K562 (cell line): ENCODE data around the gene DNAJB12. TPM values are rescaled to one million over a fixed set of nuclear protein-coding genes. Genes with fewer than 3 reads are reported as not detected.
A peak's percentile ranks its signal among the peaks of the same experiment; 100 is the strongest.

ENCODE experiments used
- COPS2 ChIP-seq: fragments of 450-650 bp; conservative IDR thresholded peaks from 2 replicates; pipeline ENCODE4 v1.6.1; 2016; ENCODE audit warnings: mild to moderate bottlenecking, moderate library complexity
- DIDO1 ChIP-seq: fragments of 450-650 bp; IDR thresholded peaks from 2 replicates; pipeline ENCODE4 v1.6.1; 2016; ENCODE audit warnings: low read depth, missing biosample characterization, missing genetic modification characterization
- HDAC2 ChIP-seq: fragments of 450-650 bp; IDR thresholded peaks from 2 replicates; pipeline ENCODE4 v1.6.1; 2016; ENCODE audit warnings: mild to moderate bottlenecking
- HSF4 ChIP-seq: fragments of 250-450 bp; sonication (Bioruptor Pico); IDR thresholded peaks from 2 replicates; pipeline ENCODE4 v2.1.2; 2022; ENCODE audit warnings: mild to moderate bottlenecking, moderate library complexity, borderline replicate concordance
- IRF2 ChIP-seq: sonication (generic); formaldehyde crosslinking; IDR thresholded peaks from 2 replicates; pipeline ENCODE4 v1.8.1; 2022; ENCODE audit warnings: mild to moderate bottlenecking, missing genetic modification reagents
- LARP7 ChIP-seq: fragments of 450-650 bp; IDR thresholded peaks from 2 replicates; pipeline ENCODE4 v1.6.1; 2016
- MAX ChIP-seq: sonication (generic); formaldehyde crosslinking; IDR thresholded peaks from 2 replicates; pipeline ENCODE4 v1.9.0; 2022; ENCODE audit warnings: mild to moderate bottlenecking, missing genetic modification reagents
- PTRF ChIP-seq: fragments of 450-650 bp; IDR thresholded peaks from 2 replicates; pipeline ENCODE4 v1.6.1; 2016; ENCODE audit warnings: mild to moderate bottlenecking, missing genetic modification characterization, missing compliant biosample characterization
- PTTG1 ChIP-seq: fragments of 450-650 bp; IDR thresholded peaks from 2 replicates; pipeline ENCODE4 v1.6.1; 2016; ENCODE audit warnings: low read depth, mild to moderate bottlenecking, missing genetic modification characterization, missing compliant biosample characterization
- RCOR1 ChIP-seq, 2 experiments: IDR thresholded peaks; 2 replicates each; pipeline ENCODE4 v1.6.1; 2012; ENCODE audit warnings: low read depth in 2 of 2, low read length in 2 of 2, borderline replicate concordance in 1 of 2, improper control_type of control experiment in 1 of 2
- WHSC1 ChIP-seq: IDR thresholded peaks from one replicate; pipeline ENCODE4 v1.6.1; 2012; ENCODE audit warnings: low read length, control low read depth, inconsistent platforms
- ZC3H4 ChIP-seq: sonication (generic); formaldehyde crosslinking; IDR thresholded peaks from 2 replicates; pipeline ENCODE4 v1.9.0; 2021; ENCODE audit warnings: missing genetic modification reagents, borderline replicate concordance
- ZFP36 ChIP-seq: fragments of 150-350 bp; IDR thresholded peaks from 2 replicates; pipeline ENCODE4 v1.6.1; 2018; ENCODE audit warnings: low read length, low read depth; ENCODE audit not compliant: partially characterized antibody
- ZNF174 ChIP-seq: fragments of 250-450 bp; sonication (Bioruptor Pico); IDR thresholded peaks from 2 replicates; pipeline ENCODE4 v1.4.0; 2020; ENCODE audit warnings: mild to moderate bottlenecking
- ZNF212 ChIP-seq: fragments of 450-650 bp; formaldehyde crosslinking; IDR thresholded peaks from 2 replicates; pipeline ENCODE4 v1.4.0; 2020; ENCODE audit warnings: mild to moderate bottlenecking
- ZNF583 ChIP-seq: fragments of 250-450 bp; sonication (Bioruptor Pico); IDR thresholded peaks from 2 replicates; pipeline ENCODE4 v1.4.0; 2020
- ZNF592 ChIP-seq: fragments of 450-650 bp; IDR thresholded peaks from 2 replicates; pipeline ENCODE4 v1.6.1; 2017; ENCODE audit warnings: antibody characterized with exemption, mild to moderate bottlenecking
- ZNF639 ChIP-seq, 2 experiments: fragments of 200-800 bp in 1 of 2; sonication (Bioruptor generic) in 1 of 2; sonication (generic) in 1 of 2; formaldehyde crosslinking in 1 of 2; IDR thresholded peaks in 1 of 2; conservative IDR thresholded peaks in 1 of 2; 2 replicates each; pipeline versions ENCODE4 v1.5.0 to v1.6.1; 2016 to 2020; ENCODE audit warnings: missing compliant biosample characterization in 1 of 2, missing genetic modification characterization in 1 of 2, missing genetic modification reagents in 1 of 2
- ZNF785 ChIP-seq: fragments of 250-450 bp; sonication (Bioruptor Pico); IDR thresholded peaks from 2 replicates; pipeline ENCODE4 v1.4.0; 2020; ENCODE audit warnings: mild to moderate bottlenecking
- polyA plus RNA-seq, 8 experiments: library from polyadenylated mRNA; depleted of rRNA in 4 of 8; stranded (reverse) in 5 of 8; unstranded in 3 of 8; fragments of >200 nt; fragmentation: Nextera tagmentation in 2 of 8; fragmentation: Illumina TruSeq in 1 of 8; extraction: Ambion mirVana in 2 of 8; extraction: Trizol in 1 of 8; gene quantifications; 2 replicates each; pipeline versions ENCODE4 v1.2.1 to v1.2.3, GENCODE V29; 2011 to 2014; ENCODE audit warnings: inconsistent platforms in 1 of 8, missing spikeins in 1 of 8
- total RNA-seq, 7 experiments: library from RNA; depleted of rRNA in 6 of 7; stranded (reverse); fragments of >200 nt in 6 of 7; fragmentation: Illumina TruSeq in 2 of 7; extraction: Trizol in 2 of 7; gene quantifications; 2 replicates each; pipeline versions ENCODE4 v1.2.1 to v1.2.3, GENCODE V29; 2011 to 2021; ENCODE audit warnings: low replicate concordance in 1 of 7

DNAJB12 gene
- total and polyA plus RNA-seq, 9 of the 15 experiments (the other 6 are each of a cell fraction or from before 2014, with no cell fraction given): 3.5 to 31.5 (median 20.3) TPM

GRCh38 chr10:72309290-72310240 is 45.2 kb downstream of the DNAJB12 start (continued):
- TF ChIP-seq PTTG1 (peak; percentile 29; the same call in 1 of the 2 replicates), ZNF785 (CRISPR knock-in tag) (peak; percentile 42; the same call in 1 of the 2 replicates), ZNF174 (CRISPR knock-in tag) (no peak), ZNF212 (no peak), COPS2 (no peak), ZNF583 (CRISPR knock-in tag) (peak; percentile 78; the same call in 1 of the 2 replicates), ZNF639 (CRISPR knock-in tag; conservative IDR thresholded peaks at IDR 0.05 in 1 of 2, IDR thresholded peaks at IDR 0.05 in 1 of 2) (peak in 1 of 2 experiments; percentile 4; a peak in 1 of 4 replicates), ZNF592 (peak; percentile 38), MAX (CRISPR knock-in tag) (peak; percentile 51; the same call in 1 of the 2 replicates), PTRF (tag) (no peak), RCOR1 (IDR thresholded peaks at IDR 0.05; ENCODE audit: borderline replicate concordance in 1 of 2, low read depth in 2 of 2, low read length in 2 of 2) (0 out of 4 replicates have a peak, but pooled peaks of 1 of the 2 experiments have one; percentile 26), ZFP36 (peak; percentile 84), HSF4 (CRISPR knock-in tag) (no peak), HDAC2 (0 out of 2 replicates have a peak, but pooled peaks have one; percentile 39), WHSC1 (peak; percentile 96), DIDO1 (tag) (no peak), IRF2 (no peak), LARP7 (0 out of 2 replicates have a peak, but pooled peaks have one; percentile 45), ZC3H4 (CRISPR knock-in tag) (0 out of 2 replicates have a peak, but pooled peaks have one; percentile 59)
